UCSD-AML1 (cell line): ENCODE measurements around the gene IGFN1.

Source experiments
- DNase-seq: peaks from one replicate; lab custom pipeline; 2025; ENCODE audit not compliant: unreplicated experiment; lab: John Stamatoyannopoulos, UW

Gene IGFN1

DNA sequence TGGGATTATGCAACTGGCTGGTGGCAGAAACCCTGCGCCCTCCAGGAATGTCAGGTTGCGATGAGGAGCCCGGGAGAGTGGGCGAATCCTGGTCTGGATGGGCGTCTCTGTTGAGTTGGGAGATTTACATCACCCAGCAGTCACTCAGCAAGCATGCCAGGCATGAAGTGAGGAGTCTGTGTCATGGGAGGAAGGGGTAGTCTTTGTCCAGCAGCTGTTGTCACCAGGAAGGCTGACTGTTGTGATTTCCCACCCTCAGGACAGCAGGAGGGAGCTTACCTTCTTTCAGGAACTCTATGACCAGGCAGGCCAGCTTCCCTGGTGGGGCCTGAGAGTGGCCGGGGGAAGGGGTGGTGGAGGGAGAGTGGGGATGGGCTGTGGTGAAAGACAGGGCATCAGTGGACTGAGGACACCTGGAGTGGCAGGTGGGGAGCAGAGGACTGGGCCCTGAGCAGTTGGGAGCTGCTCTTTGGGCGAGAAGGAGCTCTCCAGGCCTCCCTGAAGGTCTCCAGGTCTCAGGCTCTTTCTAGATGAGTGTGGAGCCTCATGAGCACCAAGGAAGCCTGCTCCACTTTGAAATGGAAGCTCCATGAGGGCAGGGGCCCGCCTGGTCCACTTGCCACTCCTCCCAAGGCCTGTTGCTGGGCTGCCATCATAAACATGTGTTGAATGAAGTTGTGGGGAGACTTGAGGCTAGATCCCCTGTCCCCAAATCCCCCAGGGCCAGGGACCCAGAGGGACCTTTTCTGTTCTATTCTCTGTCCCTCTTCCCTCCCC is 71.3 kb downstream of the IGFN1 start:
- DNase-seq, result no peak

DNA sequence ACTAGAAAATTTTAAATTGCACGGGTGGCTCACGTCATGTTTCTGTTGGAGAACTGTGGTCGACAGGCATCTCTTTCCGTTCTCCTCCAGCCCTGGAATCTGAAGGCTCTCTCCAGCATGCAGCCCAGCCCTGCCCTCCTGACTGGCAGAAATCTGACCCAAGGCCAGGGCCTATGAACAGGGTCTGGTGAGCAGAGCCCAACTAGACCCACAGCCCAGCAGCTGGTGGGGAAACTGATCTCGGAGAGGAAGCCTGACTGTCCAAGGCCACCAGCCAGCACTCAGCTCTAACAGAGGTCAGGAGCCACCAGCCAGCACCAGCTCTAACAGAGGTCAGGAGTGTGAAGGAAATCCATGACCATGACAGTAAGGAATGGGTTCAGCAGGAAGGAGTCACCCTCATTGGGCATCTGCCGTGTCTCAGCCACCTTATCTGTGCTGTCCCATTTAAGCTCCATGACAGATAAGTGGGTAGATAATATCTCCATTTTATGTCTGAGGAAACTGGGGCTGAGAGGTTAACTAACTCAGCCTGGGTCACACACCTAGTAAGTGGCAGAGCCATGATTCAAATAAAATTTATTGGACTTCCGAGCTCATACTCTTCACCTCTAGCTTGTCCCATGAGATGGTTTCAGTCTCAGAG is 72.5 kb downstream of the IGFN1 start:
- DNase-seq, result no peak

DNA sequence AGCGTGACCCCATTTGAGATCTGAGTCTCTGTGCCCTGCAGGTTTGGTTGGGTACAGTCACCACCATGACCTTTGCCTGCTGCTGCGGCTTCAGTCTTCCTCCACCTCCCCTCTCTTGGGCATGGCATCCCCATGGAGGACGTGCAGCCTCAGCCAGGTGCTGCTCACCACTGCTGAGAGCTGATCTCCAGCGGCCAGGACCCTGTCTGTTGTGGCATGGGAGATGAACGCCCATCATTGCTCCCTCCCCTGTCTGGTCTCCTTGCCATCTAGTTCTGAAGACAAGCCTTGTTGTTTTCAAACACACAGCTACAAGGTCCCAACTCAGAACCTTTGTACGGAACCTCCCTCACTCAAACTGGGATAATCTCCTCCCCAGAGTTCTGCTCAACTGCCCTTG is 73.4 kb downstream of the IGFN1 start:
- no peak for DNase-seq

DNA sequence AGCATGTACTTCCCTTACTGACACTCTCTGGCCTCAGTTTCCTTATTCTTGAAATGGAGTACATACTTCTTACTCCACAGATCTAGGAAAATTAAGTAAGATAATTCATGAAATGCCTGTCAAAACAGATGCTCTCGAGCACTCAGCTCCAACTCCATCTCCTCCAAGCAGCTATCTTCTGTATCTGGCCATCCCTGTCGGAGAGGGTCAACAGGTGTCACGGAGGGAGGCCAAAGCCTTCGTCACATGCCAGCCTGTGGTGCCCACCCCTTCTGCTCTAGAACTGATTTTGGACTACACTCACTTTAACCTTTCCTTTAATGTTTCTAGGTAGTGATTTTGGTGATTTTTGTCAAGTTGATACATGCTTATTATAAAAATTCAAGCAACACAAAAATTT is 73.9 kb downstream of the IGFN1 start:
- DNase-seq, result no peak

DNA sequence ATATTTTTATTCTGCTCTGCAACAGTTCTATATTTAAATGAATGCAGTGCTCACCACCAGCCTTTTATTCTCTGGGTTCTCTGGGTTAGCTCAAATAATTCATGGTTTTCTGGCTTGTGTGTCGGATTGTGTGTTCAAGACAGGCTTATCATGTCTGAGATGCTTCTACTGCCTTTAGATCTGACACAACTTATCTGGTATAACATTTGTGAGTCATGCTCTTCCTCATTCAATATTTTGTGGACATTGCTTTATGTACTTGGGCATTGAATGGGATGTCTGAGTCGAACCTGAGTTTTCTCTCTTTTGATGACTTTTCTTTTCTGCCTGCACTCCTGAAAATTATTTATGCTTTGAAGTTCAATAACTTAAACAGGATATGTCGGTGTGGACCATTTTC is 75.1 kb downstream of the IGFN1 start:
- DNase-seq, result no peak

DNA sequence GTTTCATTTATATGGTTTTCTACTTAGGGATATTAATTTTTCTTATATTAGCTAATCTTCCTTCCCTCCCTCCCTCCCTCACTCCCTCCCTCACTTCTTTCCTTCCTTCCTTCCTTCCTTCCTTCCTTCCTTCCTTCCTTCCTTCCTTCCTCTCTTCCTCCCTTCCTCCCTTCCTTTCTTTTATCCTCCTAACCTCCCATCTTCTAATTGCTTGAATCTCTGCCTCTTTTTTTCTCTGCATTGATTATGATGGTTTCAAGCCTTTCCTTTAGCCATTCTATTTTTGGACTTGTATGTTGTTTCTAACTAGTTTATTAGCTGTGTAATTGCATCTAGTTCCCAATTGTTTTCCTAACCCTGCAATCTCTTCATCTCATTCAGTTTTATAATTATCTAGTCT is 75.7 kb downstream of the IGFN1 start:
- DNase-seq, result no peak

DNA sequence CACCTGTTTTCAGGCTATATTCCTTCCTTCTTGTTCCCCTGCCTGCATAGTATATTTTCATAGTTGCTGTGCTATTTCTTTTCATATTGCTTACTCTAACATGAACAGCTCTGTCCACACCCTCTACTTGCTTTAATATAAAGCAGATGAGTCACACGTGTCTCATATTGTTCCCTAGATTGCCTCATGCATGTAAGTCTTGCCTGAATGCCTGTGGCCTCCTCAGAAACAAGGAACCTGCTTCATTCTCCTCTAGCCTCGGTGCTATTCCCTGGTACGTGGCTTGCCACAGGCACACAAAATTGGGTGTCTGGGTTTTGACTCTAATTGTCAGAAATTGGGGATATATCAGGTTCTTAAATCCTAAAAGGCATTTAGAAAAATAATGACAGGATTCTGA is 76.2 kb downstream of the IGFN1 start:
- no peak for DNase-seq

DNA sequence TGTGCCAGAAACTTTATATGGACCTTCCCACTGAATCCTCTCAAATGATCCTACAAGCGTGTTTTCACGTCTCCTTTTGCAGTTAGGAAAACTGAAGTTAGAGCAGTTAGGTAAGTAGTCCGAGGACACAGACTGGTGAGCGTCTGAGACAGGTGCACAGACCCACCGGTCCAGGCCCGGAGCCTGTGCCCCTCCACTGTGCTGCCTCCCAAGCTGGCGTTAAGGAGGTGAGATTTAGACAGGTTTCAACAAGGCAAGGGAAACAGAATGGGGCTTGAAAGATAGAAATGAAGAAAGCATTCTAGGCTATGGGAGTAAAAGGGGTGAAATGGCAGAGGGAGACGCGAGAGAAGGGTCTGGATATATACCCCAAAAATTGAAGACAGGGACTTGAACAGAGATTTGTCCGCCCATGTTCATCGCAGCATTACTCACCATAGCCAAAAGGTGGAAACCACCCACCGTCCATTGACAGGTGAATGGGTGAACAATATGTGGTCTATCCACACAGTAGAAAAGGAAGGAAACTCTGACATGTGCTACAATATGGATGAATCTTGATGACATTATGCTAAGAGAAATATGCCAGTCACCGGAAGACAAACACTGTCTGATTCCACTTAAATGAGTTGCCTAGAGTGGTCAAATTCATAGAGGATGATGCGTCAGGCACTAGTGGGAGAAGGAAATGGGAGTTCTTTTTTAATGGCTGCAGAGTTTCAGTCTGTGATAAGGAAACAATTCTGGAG is 77.0 kb downstream of the IGFN1 start:
- no peak for DNase-seq

DNA sequence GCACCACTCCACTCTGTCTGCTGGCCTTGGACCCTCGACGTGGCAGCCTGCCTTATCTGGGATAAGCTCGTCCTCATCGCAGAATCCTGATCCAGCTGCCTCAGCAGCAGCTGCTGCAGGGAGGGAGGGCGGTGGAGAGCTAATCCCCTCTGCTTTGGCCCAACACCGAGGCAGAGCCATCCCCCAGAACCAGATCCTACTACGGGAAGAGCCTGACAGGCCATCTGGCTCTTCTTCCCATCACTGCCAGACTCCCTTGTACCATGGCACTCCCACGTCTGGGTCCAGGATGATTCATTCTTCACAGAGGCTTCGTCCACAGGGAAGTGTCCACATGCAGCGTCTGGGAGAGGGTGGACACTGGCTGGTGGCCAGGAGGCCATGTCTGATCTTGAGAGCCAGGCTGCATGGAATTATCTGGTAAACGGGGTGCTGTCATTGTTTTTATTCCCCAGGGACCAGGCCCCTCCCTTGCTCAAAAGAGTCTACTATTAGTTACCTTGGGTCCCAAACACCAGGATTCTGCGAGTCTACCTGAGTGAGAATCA is 78.1 kb downstream of the IGFN1 start:
- DNase-seq, result no peak

DNA sequence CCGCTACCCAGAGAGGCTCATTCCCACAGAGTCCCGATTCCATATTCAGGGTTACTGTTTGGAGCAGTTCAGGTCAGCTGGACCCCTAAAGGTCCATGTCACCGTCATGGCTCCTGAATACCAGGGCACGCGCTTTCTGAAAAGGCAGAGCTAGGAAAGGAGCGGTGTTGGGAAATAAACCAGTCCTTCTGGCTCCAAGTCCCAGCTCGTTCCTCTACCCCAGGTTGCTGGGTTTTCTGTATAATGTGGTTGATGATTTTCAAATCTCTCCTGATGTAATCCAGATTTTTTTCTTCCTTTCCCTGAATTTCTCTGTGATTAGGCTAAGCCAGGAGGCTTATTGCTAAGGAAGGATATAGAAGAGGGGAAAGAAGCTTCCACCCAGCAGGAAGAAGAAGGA is 78.7 kb downstream of the IGFN1 start:
- DNase-seq, result no peak

DNA sequence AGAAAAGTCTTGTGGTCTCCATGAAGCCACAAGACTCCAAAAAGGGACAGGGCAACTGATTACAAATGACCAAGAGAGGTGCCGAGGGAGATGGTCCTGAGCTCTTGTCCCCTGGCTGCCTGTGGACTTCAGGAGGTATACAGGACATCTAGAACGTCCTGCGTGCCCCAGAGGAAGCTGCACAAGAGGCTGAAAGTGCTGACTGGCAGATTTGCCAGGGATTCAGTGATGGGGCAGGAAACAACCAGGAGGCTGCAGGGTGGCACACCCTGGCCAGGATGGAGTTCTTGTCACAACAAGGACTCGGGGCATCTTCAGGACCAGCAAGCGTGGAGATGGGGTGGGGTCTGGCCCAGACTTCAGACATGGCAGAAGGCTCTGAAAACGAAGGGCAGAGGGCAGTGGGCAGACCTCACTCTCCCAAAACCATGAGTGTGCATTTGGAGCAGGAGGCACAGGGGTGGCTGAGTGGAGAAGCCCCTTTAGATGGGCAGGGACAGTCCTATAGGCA is 79.3 kb downstream of the IGFN1 start:
- DNase-seq, result no peak

DNA sequence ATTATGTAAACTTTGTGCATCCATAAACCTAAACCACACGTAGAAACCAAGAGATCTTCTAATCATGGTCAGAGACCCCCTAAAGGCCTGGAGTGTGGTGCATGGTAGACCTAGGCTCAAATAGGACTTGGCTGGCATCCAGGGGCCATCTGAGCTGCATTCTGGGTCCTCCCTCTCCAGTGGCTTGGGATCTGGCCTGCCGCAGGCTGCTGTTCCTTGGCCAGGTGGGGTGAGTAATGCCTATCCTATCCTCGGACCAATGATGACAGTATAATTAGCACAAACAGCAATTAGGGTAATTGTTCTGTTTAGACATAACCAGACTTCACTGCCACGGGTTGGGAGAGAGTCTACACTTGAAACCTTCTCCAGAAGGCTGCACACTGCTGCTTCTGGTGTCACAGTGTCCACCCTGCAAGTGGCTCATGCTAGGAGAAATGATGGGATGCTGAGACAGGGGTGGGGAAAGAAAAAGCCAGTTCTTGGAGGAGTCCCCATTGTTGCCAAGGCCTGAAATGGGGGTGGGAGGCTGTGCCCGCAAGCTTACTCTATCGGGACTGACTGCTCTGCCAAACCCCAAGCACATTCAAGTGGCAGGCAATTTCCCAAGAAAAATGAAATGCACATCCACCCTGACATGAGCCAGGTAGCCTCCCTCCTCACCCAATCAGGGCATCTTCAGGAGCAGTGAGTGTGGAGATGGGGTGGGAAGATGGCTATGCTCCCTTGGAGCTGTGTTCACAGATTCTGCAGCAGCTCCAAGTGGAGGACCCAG is 80.2 kb downstream of the IGFN1 start:
- no peak for DNase-seq

DNA sequence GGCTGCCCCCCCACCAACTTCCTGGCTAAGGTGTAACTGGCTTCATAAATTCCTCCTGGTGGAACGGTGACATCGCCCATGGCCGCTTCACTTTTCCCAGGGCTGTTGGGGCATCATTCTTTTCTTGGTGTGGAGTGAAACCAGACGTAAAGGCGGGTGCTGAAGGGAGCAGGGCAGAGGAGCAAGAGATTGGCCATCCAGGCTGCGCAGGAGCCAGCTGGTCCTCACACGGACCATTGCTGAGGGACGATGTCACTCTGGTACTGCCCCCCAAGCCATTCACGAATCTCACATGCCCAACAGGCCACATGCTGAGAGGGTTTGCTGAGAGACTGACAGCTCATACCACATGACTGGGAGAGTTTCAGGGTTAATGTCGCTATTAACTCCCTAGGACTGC is 82.2 kb downstream of the IGFN1 start:
- no peak for DNase-seq

DNA sequence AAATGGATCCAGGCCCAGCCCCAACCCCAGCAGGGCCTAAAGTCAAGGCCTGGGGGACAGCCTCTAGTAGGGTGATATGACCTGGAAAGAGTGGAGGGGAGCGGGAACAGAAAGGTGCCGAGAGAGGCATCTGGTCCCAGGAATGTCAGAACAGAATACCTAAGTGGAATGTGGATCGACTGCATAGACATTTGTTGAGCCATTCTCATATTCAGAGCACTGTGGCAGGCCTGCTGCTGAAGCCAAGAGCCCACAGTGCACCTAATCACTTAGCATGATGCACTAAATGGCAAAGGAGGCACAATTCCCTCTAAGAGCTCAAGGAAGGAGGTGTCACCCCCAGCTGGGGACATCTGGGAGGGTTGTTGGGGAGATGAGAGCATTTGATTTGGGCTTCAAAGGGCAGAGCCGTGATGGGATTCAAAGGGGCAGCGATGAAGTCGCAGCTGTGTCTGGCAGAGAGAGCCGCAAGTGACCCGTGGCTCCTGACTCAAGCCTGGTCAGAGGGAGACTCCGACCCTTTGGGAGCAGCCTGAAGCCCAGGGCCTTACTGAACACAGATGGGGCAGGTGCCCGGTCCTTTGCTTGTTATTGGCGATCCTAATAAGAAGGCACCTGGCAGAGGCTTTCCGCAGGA is 84.1 kb downstream of the IGFN1 start:
- no peak for DNase-seq

DNA sequence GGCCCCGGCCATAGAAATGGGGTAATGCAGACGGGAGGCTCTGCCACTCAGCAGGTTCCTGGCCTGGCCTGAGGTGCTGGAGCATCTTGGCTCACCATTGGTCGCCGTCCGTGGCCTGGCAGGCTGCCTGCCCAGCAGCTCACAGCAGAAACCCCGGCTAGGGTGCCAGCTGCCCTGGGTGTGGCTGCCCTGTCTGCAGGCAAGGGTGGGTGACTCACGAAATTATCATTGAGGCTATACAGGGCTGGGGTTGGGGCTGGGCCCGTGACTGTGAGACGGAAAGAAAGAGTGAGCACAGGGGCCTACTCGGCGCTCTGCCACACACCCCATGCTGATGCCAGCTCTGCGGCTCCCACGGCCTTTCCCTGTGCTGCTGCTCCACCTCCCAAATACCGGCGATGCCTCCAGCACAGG is 84.6 kb downstream of the IGFN1 start:
- no peak for DNase-seq

DNA sequence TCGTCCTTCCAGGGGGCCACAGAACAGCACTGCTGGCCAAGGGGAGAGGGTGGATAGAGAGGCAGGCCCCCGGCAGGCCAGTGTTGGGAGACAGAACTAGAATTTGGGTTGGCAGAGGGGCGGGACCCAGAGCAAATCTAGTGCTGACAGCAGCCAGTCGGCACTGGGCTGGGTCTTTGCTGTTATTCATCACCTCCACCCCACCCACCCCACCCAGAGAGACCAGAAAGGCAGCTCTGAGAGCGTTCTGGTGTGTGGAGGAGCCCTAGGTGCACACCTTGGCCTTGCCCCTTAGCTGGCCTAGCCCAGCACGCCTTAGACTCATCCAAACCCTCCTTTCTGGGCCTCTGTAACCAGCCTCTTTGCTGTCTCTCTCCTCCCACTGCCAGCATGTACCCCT is 86.3 kb downstream of the IGFN1 start:
- no peak for DNase-seq

DNA sequence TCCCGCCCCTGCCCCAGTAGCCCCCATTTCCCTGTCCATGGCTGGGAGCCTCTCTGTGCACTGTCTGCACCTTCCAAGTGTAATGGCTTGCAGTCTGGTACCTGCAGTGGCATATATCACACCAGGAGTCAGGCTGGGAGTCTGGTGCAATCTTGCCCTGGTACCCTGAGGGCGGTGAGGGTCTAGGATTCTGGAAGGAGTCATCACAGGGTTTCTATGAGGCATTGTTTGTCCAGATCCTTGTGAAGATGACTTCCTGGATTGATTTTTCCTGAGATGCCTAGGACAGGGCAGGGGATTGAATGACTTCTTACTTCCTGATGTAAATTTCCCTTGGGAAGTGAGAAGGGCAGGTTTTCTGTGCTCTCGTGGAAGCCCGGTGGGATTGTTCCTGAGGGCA is 86.8 kb downstream of the IGFN1 start:
- DNase-seq, result no peak
